SK-N-SH (cell line): Measurements from ENCODE around the gene CEBPA. TPM values are rescaled to one million over a fixed set of nuclear protein-coding genes. Genes with fewer than 3 reads are reported as not detected.

ENCODE experiments used
- CTCF ChIA-PET: fragments of 300-600, 350-600 bp; formaldehyde crosslinking; extraction: SDS; loops from one replicate; lab custom pipeline; 2021; lab: Yijun Ruan, JAX
- POLR2A ChIA-PET: fragments of 350-600 bp; sonication (Branson Sonifier 250); formaldehyde crosslinking; extraction: SDS; loops from one replicate; lab custom pipeline; 2020; ENCODE audit warnings: antibody characterized with exemption, inconsistent platforms; lab: Yijun Ruan, JAX
- DNase-seq: peaks from one replicate; pipeline ENCODE4 v3.0.0; 2012
- H2AFZ ChIP-seq: fragments of 200-600 bp; sonication (generic); 2 replicates; pipeline ENCODE4 v1.8.1; 2016; ENCODE audit warnings: antibody characterized with exemption, mild to moderate bottlenecking, low read depth
- H3F3A ChIP-seq: fragments of 200-600 bp; sonication (generic); replicated peaks from 2 replicates; pipeline ENCODE3; 2016; ENCODE audit warnings: antibody characterized with exemption, mild to moderate bottlenecking; ENCODE audit not compliant: insufficient read depth
- H3K27ac ChIP-seq, 2 experiments: fragments of 200-500 bp in 1 of 2; fragments of 200-600 bp in 1 of 2; sonication (Bioruptor generic) in 1 of 2; sonication (generic), shearing (Covaris generic) in 1 of 2; 2 replicates each; pipeline versions ENCODE4 v1.5.1 to v1.6.1; 2014 to 2016; ENCODE audit warnings: low read depth in 2 of 2, inconsistent platforms in 1 of 2, low read length in 1 of 2, mild to moderate bottlenecking in 1 of 2, mixed read lengths in 1 of 2
- H3K27me3 ChIP-seq: fragments of 200-600 bp; sonication (generic), shearing (Covaris generic); 2 replicates; pipeline ENCODE4 v1.6.1; 2016; ENCODE audit warnings: mixed run types; ENCODE audit not compliant: insufficient read depth
- H3K36me3 ChIP-seq, 2 experiments: fragments of 200-500 bp in 1 of 2; fragments of 200-600 bp in 1 of 2; sonication (Bioruptor generic) in 1 of 2; sonication (generic) in 1 of 2; replicated peaks in 1 of 2; 2 replicates each; pipeline versions ENCODE3 to v1.5.1; 2014 to 2016; ENCODE audit warnings: low read length in 1 of 2, mild to moderate bottlenecking in 1 of 2; ENCODE audit not compliant: insufficient read depth in 2 of 2, control insufficient read depth in 1 of 2
- H3K4me1 ChIP-seq, 2 experiments: fragments of 200-500 bp in 1 of 2; fragments of 200-600 bp in 1 of 2; sonication (Bioruptor generic) in 1 of 2; sonication (generic), shearing (Covaris generic) in 1 of 2; 2 replicates each; pipeline versions ENCODE4 v1.5.1 to v1.6.1; 2014 to 2016; ENCODE audit warnings: low read depth in 1 of 2, low read length in 1 of 2, mixed run types in 1 of 2; ENCODE audit not compliant: insufficient read depth in 2 of 2, control insufficient read depth in 1 of 2
- H3K4me2 ChIP-seq: fragments of 200-600 bp; sonication (generic), shearing (Covaris generic); 2 replicates; pipeline ENCODE4 v1.6.1; 2017; ENCODE audit warnings: mixed run types
- H3K4me3 ChIP-seq, 2 experiments: fragments of 200-500 bp in 1 of 2; fragments of 200-600 bp in 1 of 2; sonication (Bioruptor generic) in 1 of 2; sonication (generic), shearing (Covaris generic) in 1 of 2; 2 replicates each; pipeline versions ENCODE4 v1.5.1 to v1.8.1; 2014 to 2016; ENCODE audit warnings: low read depth in 2 of 2, inconsistent platforms in 1 of 2, low read length in 1 of 2, mild to moderate bottlenecking in 1 of 2, mixed read lengths in 1 of 2, moderate library complexity in 1 of 2
- H3K79me2 ChIP-seq: fragments of 200-600 bp; sonication (generic); 2 replicates; pipeline ENCODE4 v1.8.1; 2017; ENCODE audit warnings: mild to moderate bottlenecking; ENCODE audit not compliant: insufficient read depth
- H3K9ac ChIP-seq: fragments of 200-600 bp; sonication (generic); 2 replicates; pipeline ENCODE4 v1.6.1; 2017; ENCODE audit warnings: mixed run types
- H3K9me2 ChIP-seq: fragments of 200-600 bp; sonication (generic); 2 replicates; pipeline ENCODE4 v1.6.1; 2017; ENCODE audit warnings: mixed run types
- H3K9me3 ChIP-seq: fragments of 200-600 bp; sonication (generic); 2 replicates; pipeline ENCODE4 v1.6.1; 2017; ENCODE audit warnings: mixed run types, mild to moderate bottlenecking, moderate library complexity
- H4K20me1 ChIP-seq: fragments of 200-600 bp; sonication (generic); 2 replicates; pipeline ENCODE4 v1.6.1; 2017; ENCODE audit warnings: mild to moderate bottlenecking, mixed run types; ENCODE audit not compliant: insufficient read depth
- ELF1 ChIP-seq: IDR thresholded peaks from 2 replicates; pipeline ENCODE4 v1.4.0; 2012
- EP300 ChIP-seq, 2 experiments: IDR thresholded peaks; 2 replicates each; pipeline versions ENCODE4 v1.4.0 to v1.6.1; 2012; ENCODE audit warnings: borderline replicate concordance in 1 of 2, low read depth in 1 of 2, low read length in 1 of 2
- GABPA ChIP-seq: IDR thresholded peaks from 2 replicates; pipeline ENCODE4 v1.4.0; 2012; ENCODE audit warnings: low read depth, mild to moderate bottlenecking
- IRF3 ChIP-seq: fragments of 150-350 bp; IDR thresholded peaks from 2 replicates; pipeline ENCODE4 v1.6.1; 2016; ENCODE audit warnings: mild to moderate bottlenecking, low read depth, low read length
- MAX ChIP-seq: IDR thresholded peaks from 2 replicates; pipeline ENCODE4 v1.4.0; 2012; ENCODE audit warnings: low read depth
- MEF2A ChIP-seq: IDR thresholded peaks from 2 replicates; pipeline ENCODE4 v1.4.0; 2012; ENCODE audit warnings: low read depth, borderline replicate concordance
- MXI1 ChIP-seq: IDR thresholded peaks from 2 replicates; pipeline ENCODE4 v1.6.1; 2012; ENCODE audit warnings: mild to moderate bottlenecking, low read depth, low read length, improper control_type of control experiment
- NFIC ChIP-seq: IDR thresholded peaks from 2 replicates; pipeline ENCODE4 v1.4.0; 2012; ENCODE audit warnings: borderline replicate concordance
- POLR2AphosphoS5 ChIP-seq: IDR thresholded peaks from 2 replicates; pipeline ENCODE4 v1.6.1; 2012; ENCODE audit warnings: low read depth, low read length
- RAD21 ChIP-seq: IDR thresholded peaks from 2 replicates; pipeline ENCODE4 v1.6.1; 2012; ENCODE audit warnings: mild to moderate bottlenecking, low read length
- RFX5 ChIP-seq: IDR thresholded peaks from 2 replicates; pipeline ENCODE4 v1.6.1; 2012; ENCODE audit warnings: mild to moderate bottlenecking, improper control_type of control experiment, low read length
- RXRA ChIP-seq: IDR thresholded peaks from 2 replicates; pipeline ENCODE4 v1.4.0; 2012; ENCODE audit warnings: low read depth, mild to moderate bottlenecking, borderline replicate concordance
- SMC3 ChIP-seq: IDR thresholded peaks from 2 replicates; pipeline ENCODE4 v1.6.1; 2012; ENCODE audit warnings: low read depth, low read length, improper control_type of control experiment
- TAF1 ChIP-seq: IDR thresholded peaks from 2 replicates; pipeline ENCODE4 v1.6.1; 2012; ENCODE audit warnings: low read depth, mild to moderate bottlenecking, low read length, moderate library complexity, borderline replicate concordance
- TCF12 ChIP-seq: IDR thresholded peaks from 2 replicates; pipeline ENCODE4 v1.4.0; 2012
- TEAD4 ChIP-seq: IDR thresholded peaks from 2 replicates; pipeline ENCODE4 v1.4.0; 2012; ENCODE audit warnings: mild to moderate bottlenecking, borderline replicate concordance; ENCODE audit not compliant: insufficient read depth
- USF1 ChIP-seq: IDR thresholded peaks from 2 replicates; pipeline ENCODE4 v1.4.0; 2012; ENCODE audit warnings: low read depth, borderline replicate concordance
- ZBTB33 ChIP-seq: IDR thresholded peaks from 2 replicates; pipeline ENCODE4 v1.4.0; 2012; ENCODE audit warnings: low read depth, borderline replicate concordance
- WGBS: methylation state at CpG from one replicate; pipeline ENCODE4 v1.1.6; 2017; ENCODE audit warnings: low lambda C conversion rate; 5-methylcytosine and 5-hydroxymethylcytosine counted together
- polyA plus RNA-seq, 3 experiments: library from polyadenylated mRNA; depleted of rRNA; stranded (reverse); fragments of >200 nt; gene quantifications; 2 replicates each; pipeline ENCODE4 v1.2.3, GENCODE V29; 2012

Gene CEBPA
- polyA plus RNA-seq, 1 of the 3 experiments (the other 2 are of a cell fraction): 0.15 TPM

- ChIA-PET POLR2A (interaction anchor here (0.6 kb wide), 1 partner anchor 28 kb away, joined by 4 read pairs; no protein-coding TSS in a partner anchor), CTCF (interaction anchor here (0.8 to 2.3 kb wide), 5 partner anchors 12 to 503 kb away, joined by 3 to 5 read pairs (median 3); no protein-coding TSS in a partner anchor)
- Histone ChIP-seq H3K9me2 (no peaks in the 10 kb centered on the region), H3K27me3 (no peaks in the 10 kb centered on the region), H4K20me1 (no peaks in the 10 kb centered on the region), H3K27ac (no peak overlapping the region), H3K4me3 (no peak overlapping the region), H3K9me3 (no peaks in the 10 kb centered on the region), H3K79me2 (no peaks in the 10 kb centered on the region), H3K9ac (no peak overlapping the region), H2AFZ (no peak overlapping the region), H3K36me3 (no peaks in the 10 kb centered on the region), H3K4me2 (no peak overlapping the region), H3F3A (no peaks in the 10 kb centered on the region), H3K4me1 (no peaks in the 10 kb centered on the region; a peak in 1 of 4 replicates)
- no peak for DNase-seq
- WGBS: 51% methylated on average over 10 of the region's 22 CpGs
- no peak for TF ChIP-seq IRF3
- no peak for TF ChIP-seq SMC3
- no peak for TF ChIP-seq NFIC
- TF ChIP-seq TEAD4: no peak
- TF ChIP-seq TCF12: no peak
- no peak for TF ChIP-seq ELF1
- TF ChIP-seq MEF2A: no peak
- no peak for TF ChIP-seq ZBTB33
- TF ChIP-seq RFX5: no peak
- TF ChIP-seq GABPA: no peak
- no peak for TF ChIP-seq RAD21
- no peak for TF ChIP-seq EP300 (IDR thresholded peaks at IDR 0.05; ENCODE audit: borderline replicate concordance in 1 of 2, low read depth in 1 of 2, low read length in 1 of 2)
- no peak for TF ChIP-seq TAF1
- no peak for TF ChIP-seq USF1
- no peak for TF ChIP-seq MAX
- no peak for TF ChIP-seq POLR2AphosphoS5
- no peak for TF ChIP-seq MXI1
- no peak for TF ChIP-seq RXRA
Observed at GRCh38 chr19:33268162-33268991, 34.0 kb downstream of the CEBPA start.
